ENCODE data around the gene GALNTL6.
"Not testable (repeated sequence)": the region's sequence is repeated elsewhere in the genome, so short reads cannot be mapped to it uniquely, and the experiment has no call there.

Gene GALNTL6

DNA sequence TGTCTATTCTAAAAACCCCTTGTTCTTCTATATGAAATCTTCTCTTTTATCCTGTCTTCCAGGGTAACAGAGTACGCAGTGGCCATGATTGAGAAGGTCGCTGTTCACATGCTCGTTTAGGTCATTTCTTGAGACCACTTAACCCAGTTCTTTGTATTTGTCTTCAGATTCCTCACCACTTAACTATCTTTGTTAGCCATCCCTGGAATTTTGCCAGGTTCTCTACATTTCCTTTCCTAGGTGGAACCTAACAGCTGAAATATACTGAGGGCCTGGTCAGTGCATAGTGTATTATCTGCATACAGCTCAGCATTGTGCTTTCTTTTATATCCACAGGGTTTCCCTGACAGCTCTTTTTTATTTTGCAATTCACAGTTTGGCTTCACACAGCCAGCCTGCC, 1206.5 kb downstream of the GALNTL6 start:
- DNase-seq (ENCODE audit: low spot score): no peak

GRCh38 chr4:173021746-173022573, 1208.8 kb downstream of the GALNTL6 start:
- DNase-seq (ENCODE audit: low spot score): not testable (repeated sequence)

DNA sequence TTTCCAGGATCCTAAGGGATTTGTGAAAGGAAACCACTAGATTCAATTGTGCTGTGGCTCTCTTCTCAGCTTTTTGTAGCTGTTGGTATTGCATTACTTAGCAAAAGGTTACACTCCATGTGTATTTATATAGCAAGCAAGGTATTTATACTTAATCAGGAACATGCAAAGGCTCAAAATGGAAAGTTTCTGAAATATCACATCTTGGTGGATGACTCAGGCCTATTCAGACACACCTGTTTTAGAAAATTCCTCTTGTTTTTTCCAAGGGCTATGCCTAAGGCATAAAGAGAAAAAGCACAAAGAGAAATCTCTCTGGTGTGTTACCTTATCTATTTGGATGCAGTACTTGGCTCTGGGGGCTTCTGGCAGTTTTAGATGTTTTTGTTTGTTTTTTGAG, 1211.0 kb downstream of the GALNTL6 start:
- DNase-seq (ENCODE audit: low spot score): no peak

DNA sequence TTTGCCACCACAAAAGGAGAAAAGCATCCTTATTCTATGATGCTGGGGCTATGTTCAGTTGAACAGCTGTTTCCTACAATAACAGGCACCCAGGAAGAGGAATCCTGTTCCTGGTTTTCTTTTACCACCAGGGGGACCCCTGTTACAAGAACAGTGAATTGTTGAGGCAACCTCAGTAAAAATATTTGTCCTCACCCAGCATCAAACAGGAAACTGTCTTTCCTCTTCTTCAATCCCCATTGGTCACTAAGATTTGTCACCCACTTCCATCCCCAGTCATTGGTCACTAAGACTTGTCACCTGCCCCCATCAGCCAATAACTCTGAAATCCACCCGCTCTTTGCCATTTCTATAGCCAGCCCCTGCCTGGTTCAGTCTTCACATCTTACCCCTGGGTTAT, 1211.9 kb downstream of the GALNTL6 start:
- peak; percentile 55 for DNase-seq (ENCODE audit: low spot score)

DNA sequence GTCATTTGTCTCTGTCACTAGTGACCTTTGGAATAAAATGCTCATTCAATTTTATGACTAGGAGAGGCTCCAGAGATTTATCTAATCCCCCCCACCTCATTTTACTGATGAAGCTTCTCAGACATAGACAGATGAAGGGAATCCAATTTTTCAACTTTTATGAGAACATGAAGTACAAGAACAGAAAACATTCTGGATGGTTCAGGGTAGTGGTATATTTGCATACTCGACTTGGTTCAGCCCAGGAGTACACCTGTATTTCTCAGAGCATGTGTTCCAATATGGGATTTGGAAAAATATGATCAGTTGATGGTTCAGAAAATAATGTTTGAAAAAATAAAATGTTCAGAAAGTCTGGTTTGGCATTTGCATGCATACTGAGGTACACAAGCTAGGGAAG, 1224.0 kb downstream of the GALNTL6 start:
- DNase-seq (ENCODE audit: low spot score): no peak

- DNase-seq (ENCODE audit: low spot score): no peak
Observed at GRCh38 chr4:173038192-173038896, 1225.1 kb downstream of the GALNTL6 start.

- DNase-seq (ENCODE audit: low spot score): no peak
Observed at GRCh38 chr4:173039617-173040577, 1226.7 kb downstream of the GALNTL6 start.

DNA sequence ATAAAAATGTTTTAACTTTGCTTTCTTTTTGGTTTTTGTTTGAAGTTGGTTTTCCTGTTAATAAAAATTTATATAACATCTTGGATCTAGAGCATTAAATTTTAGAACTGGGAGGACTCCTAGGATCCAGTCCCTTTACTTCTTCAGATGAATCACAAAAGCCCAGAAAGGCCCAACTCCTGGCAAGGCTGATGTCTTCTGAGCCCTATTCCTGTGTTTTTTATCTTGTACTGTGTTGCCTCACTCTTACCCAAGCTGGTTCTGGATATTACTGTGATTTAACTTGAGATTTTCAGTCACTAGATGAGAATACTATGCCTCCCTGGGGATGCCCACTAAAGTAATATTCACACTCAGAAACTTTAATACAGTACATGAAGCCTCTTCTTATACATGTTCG, 1228.3 kb downstream of the GALNTL6 start:
- no peak for DNase-seq (ENCODE audit: low spot score)

- DNase-seq (ENCODE audit: low spot score): not testable (repeated sequence)
Observed at GRCh38 chr4:173042139-173042538, 1228.9 kb downstream of the GALNTL6 start.

- no peak for DNase-seq (ENCODE audit: low spot score)
Observed at GRCh38 chr4:173044340-173044739, 1231.1 kb downstream of the GALNTL6 start.

DNA sequence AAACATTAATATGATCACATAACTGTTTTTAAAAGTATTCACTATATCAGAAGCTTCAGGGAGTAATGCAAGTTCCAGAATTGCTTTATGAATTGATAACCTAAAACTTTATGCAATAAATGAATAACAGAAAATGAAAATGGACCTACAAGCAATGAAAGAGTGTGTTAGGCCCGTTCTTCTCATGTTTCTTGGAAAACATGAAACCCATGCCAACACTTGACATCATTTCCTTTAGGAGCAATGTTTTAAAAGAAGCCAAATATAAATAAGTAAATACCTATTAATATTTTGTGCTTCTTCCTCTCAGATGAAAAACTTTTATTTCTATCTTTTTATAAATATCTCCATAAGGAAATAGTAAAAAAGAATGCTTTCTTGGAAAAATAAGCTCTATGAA, 1232.4 kb downstream of the GALNTL6 start:
- no peak for DNase-seq (ENCODE audit: low spot score)

DNA sequence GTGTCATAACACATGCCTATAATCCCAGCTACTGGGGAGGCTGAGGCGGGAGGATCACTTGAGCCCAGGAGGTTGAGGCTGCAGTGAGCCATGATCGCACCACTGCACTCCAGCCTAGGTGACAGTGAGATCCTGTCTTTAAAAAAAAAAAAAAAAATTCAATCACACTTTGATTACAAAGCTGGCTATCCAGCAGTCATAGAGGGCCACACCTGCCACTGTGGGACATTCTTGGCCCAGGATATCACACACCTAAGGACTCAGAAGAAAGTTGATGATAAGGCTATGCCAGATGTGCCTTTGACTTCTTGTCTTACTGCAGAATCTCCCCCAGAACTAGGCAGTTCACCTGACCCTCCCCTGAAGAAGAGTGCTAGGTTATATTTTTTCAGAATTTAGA, 1232.9 kb downstream of the GALNTL6 start:
- no peak for DNase-seq (ENCODE audit: low spot score)

DNA sequence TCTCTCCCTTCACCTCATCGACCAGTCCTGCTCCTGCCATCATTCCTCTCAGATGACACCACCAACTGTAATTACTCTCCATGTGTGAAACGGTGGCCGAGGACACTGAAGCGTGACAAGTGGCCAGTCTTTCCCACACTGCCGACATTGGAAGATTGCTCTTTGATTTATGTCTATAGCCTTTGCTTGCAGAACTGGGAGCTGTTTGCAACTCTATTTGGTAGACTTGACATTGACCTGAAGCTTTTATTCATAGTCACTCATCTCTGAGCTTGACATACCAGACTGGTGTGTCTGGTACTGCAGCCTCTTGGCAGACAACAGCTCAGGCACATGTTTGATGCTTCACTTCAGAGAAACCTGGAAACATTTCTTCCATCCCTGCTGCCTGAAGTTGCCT, 1233.6 kb downstream of the GALNTL6 start:
- no peak for DNase-seq (ENCODE audit: low spot score)

GRCh38 chr4:173051232-173051631, 1238.0 kb downstream of the GALNTL6 start:
- DNase-seq (ENCODE audit: low spot score): no peak

DNA sequence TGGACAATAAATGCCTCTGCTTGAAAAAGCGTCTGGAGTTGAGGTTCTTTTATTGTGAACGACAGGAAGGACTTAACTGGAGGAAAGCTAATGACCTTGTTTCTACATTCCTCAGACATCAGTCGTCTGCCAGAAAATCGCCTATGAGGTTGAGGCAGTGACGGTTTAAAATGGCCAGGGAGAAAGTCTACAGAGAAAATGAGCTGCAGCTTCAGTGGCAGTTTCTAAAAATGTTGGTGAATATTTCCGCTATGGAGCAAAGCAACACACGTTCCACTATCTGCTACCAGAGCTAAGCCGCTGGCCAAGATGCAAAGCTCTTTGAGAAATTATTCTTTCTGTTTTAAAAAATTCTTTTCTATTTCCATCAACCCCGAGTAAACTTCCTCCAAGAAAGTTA, 1238.5 kb downstream of the GALNTL6 start:
- DNase-seq (ENCODE audit: low spot score): no peak

DNA sequence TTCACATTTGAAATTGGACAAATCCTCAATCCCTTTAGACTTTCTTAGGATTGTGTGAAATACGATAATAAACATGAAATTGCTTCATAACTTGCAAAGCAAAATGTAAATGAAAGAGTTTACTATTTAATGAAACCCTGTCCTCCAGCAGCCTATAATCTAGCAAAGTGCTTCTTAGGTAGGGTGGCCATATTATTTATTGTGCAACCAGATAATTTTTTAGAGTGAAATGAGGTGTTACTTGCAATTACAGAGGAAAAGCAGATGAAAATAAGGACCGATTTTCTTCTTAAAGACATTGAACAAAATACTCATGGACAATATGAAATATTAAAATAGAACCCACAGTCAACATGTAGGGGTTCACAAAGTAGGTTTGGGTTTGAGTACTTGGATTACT, 1239.2 kb downstream of the GALNTL6 start:
- DNase-seq (ENCODE audit: low spot score): no peak

- DNase-seq (ENCODE audit: low spot score): no peak
Observed at GRCh38 chr4:173056271-173056670, 1243.1 kb downstream of the GALNTL6 start.

GRCh38 chr4:173056710-173057109, 1243.5 kb downstream of the GALNTL6 start:
- no peak for DNase-seq (ENCODE audit: low spot score)

DNA sequence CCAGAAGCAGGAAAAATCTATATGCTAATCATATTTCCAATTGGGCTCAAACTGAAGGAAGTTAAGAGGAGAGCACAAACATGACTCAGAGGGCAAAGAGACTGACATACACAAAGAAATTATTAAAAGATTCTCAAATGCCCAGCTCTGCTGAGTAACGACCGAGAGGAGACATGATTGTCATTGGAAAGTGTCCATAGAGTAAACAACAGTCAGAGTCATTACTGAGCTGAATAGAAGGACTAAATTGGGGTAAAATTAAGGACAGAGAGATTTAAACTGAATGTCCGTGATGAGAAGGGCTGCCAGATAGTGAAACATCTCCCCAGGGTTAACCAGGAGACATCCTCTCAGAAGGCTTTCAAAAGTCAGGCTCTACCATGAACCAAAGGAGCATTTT, 1244.2 kb downstream of the GALNTL6 start:
- no peak for DNase-seq (ENCODE audit: low spot score)

- DNase-seq (ENCODE audit: low spot score): no peak
Observed at GRCh38 chr4:173057901-173058300, 1244.7 kb downstream of the GALNTL6 start.

DNA sequence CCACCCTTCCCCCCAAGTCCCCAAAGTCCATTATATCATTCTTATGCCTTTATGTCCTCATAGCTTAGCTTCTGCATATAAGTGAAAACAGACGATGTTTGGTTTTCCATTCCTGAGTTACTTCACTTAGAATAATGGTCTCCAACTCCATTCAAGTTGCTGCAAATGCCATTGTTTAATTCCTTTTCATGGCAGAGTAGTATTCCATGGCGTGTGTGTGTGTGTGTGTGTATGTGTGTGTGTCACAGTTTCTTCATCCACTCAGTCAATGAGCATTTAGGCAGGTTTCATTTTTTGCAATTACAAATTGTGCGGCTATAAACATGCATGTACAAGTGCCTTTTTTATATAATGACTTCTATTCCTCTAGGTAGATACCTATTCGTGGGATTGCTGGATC, 1248.0 kb downstream of the GALNTL6 start:
- DNase-seq (ENCODE audit: low spot score): no peak

GRCh38 chr4:173073939-173074500, 1260.8 kb downstream of the GALNTL6 start:
- DNase-seq (ENCODE audit: low spot score): no peak
